COLO668 (cell line): Measurements from ENCODE around the gene CPTP.

Experiments
- DNase-seq: peaks from one replicate; lab custom pipeline; 2025; ENCODE audit not compliant: unreplicated experiment; lab: John Stamatoyannopoulos, UW

Gene CPTP

DNA sequence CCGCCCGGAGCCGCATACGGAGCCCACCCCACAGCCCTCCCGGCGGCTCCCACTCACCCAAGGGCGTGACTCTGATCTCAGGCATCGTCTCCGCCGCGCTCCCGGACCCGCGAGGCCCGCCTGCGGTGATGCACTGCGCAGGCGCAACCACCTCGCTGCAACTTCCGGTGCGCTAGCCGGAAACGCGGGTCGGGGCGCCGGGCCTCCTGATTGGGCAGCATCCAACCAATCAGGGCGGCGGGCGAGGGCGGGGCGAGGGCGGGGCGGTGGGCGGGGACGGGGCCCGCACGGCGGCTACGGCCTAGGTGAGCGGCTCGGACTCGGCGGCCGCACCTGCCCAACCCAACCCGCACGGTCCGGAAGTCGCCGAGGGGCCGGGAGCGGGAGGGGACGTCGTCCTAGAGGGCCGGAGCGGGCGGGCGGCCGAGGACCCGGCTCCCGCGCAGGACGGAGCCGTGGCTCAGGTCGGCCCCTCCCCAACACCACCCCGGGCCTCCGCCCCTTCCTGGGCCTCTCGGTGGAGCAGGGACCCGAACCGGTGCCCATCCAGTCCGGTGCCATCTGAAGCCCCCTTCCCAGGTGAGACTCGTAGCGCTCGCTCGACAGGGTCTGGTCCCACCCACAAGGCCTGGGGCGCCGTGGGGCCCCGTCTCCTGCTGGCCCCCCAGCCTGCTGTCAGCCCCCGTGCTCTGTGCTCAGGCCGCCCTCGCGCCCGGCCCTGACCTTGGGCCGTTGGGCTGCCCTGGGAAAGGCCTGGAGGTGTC, at the start of gene CPTP, which contains the start of gene INTS11:
TSS of gene CPTP (plus strand) at position 279 of the 764 bp plus-strand sequence. CDS start 2,109 bp downstream, outside the sequence.
TSS of gene INTS11 (minus strand) at position 137 of the 764 bp plus-strand sequence. CDS start at position 85, 52 bp downstream.
- peak; percentile 99 for DNase-seq

DNA sequence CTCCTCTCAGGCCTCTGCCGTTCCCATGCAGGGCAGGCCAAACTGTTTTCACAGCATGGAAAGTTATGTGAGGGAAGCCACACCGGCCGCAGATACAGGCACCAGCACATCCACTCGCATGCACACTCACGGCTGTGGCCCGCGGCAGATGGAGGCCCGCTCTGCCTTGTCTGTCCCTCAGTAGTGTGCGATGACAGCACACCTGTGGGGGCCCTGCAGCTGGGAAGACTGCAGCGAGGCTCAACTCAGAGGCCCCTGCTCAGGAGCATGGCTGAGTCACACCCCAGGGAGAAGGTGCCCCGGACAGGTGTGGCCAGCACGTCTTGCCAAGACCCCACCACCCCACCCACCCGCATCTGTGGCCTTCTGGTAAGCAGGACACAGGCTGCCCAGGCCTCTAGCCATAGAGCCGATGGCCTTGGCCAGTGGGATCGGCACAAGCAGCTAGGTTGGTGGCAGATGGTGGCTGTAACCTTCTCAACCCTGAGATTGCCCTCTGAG, 49.6 kb upstream of the CPTP start:
- no peak for DNase-seq

- DNase-seq, result no peak
Measured at GRCh38 chr1:1275836-1276235, 48.8 kb upstream of the CPTP start.

DNA sequence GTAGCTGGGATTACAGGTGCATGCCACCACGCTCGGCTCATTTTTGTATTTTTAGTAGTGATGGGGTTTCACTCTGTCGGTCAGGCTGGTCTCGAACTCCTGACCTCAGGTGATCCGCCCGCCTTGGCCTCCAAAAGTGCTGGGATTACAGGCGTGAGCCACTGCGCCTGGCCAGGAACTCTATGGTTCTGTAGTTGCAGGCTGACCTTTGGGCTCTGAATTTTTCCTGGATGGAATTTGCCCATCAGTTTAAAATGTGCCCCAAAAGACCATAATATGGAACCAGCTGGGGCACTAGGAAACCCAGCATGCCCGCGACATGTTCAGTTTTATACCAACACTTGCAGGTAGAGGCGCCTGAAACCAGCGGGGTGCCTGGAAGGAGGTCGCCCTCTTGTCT, 46.0 kb upstream of the CPTP start:
- no peak for DNase-seq

- no peak for DNase-seq
Measured at GRCh38 chr1:1279028-1279427, 45.6 kb upstream of the CPTP start.

- no peak for DNase-seq
Measured at GRCh38 chr1:1280782-1281481, 43.7 kb upstream of the CPTP start.

- DNase-seq, result peak; percentile 91
Measured at GRCh38 chr1:1281533-1282321, 42.9 kb upstream of the CPTP start.

GRCh38 chr1:1282998-1283397, 41.6 kb upstream of the CPTP start:
- DNase-seq, result no peak

GRCh38 chr1:1283821-1284220, 40.8 kb upstream of the CPTP start:
- peak; percentile 77 for DNase-seq

- no peak for DNase-seq
Measured at GRCh38 chr1:1284221-1285101, 40.1 kb upstream of the CPTP start.

DNA sequence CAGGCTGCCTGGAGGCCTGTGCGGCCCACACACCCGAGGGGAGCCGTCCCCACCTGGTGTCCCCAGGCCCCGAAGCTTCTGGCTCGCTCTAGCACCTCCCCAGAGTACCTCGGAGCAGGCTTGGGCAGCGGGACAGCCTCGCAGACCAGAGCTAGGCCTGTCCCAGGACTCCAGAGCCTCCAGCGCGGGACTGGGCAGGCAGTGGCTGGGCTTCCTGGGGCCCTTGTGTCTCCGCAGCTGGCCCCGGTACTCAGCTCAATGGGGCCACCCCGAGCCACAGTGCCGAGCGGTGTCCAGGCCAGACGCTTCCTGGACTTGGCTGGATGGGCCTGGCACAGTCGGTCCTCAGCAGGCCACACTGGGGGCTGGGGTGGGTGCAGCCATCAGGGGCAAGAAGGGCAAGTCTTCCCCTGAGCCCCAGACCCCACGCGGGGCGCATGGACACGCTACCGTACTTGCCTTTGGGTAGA, 39.5 kb upstream of the CPTP start:
- no peak for DNase-seq

DNA sequence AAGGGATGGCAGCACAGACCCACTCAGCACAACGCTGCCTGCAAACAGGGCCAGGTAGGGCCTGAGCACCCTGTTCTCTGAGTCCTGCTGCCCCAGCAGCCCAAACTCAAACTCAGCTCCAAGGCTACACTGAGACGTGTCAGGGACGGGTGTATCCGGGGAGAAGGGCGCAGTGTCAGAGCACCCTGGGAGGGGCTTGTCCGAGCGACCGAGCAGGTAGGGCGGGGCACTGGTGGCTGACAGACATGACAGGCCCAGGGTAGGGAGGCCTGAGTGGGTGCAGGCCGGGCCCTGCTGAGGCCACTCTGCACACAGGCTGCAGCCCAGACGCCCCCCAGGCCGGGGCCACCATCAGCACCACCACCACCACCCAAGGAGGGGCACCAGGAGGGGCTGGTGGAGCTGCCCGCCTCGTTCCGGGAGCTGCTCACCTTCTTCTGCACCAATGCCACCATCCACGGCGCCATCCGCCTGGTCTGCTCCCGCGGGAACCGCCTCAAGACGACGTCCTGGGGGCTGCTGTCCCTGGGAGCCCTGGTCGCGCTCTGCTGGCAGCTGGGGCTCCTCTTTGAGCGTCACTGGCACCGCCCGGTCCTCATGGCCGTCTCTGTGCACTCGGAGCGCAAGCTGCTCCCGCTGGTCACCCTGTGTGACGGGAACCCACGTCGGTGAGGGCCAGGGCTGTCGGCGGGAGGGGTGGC, 38.8 kb upstream of the CPTP start:
- peak; percentile 77 for DNase-seq

- DNase-seq, result no peak
Measured at GRCh38 chr1:1286313-1287261, 38.0 kb upstream of the CPTP start.

- peak; percentile 94 for DNase-seq
Measured at GRCh38 chr1:1287288-1288110, 37.1 kb upstream of the CPTP start.

GRCh38 chr1:1290238-1290731, 34.3 kb upstream of the CPTP start:
- peak; percentile 88 for DNase-seq

DNA sequence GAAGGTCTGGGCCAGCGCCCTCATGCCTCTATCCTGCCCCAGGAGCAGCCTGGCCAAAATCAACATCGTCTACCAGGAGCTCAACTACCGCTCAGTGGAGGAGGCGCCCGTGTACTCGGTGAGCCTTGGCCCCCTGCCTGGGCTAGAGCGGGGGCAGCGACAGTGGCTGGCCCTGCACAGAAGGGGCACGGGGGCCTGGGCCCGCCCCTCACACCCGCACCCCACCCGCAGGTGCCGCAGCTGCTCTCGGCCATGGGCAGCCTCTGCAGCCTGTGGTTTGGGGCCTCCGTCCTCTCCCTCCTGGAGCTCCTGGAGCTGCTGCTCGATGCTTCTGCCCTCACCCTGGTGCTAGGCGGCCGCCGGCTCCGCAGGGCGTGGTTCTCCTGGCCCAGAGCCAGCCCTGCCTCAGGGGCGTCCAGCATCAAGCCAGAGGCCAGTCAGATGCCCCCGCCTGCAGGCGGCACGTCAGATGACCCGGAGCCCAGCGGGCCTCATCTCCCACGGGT, 33.5 kb upstream of the CPTP start:
- peak; percentile 91 for DNase-seq
